Measurements from ENCODE around the gene SORD. TPM values are rescaled to one million over a fixed set of nuclear protein-coding genes. Genes with fewer than 3 reads are reported as not detected.

Gene SORD
- total and polyA plus RNA-seq, 9 of the 15 experiments (the other 6 are each of a cell fraction or from before 2014, with no cell fraction given) = 5.9 to 79.2 (median 29.6) TPM

- TF ChIP-seq E2F4 (CRISPR knock-in tag; IDR thresholded peaks at IDR 0.05; ENCODE audit: low read depth) (no peak), ZSCAN32 (CRISPR knock-in tag; IDR thresholded peaks at IDR 0.05) (no peak), RFX7 (CRISPR knock-in tag; IDR thresholded peaks at IDR 0.05) (no peak), SPI1 (IDR thresholded peaks at IDR 0.05; ENCODE audit: borderline replicate concordance, low read depth, low read length) (0 out of 2 replicates have a peak, but pooled peaks have one; percentile 16), CREBBP (IDR thresholded peaks at IDR 0.05; ENCODE audit: low read depth, low read length) (no peak), ZNF239 (CRISPR knock-in tag; IDR thresholded peaks at IDR 0.05) (no peak; the same call in 1 of the 2 replicates), SRF (CRISPR knock-in tag; IDR thresholded peaks at IDR 0.05) (peak in 1 of 2 experiments; percentile 21; a peak in 1 of 4 replicates), USF2 (CRISPR knock-in tag; IDR thresholded peaks at IDR 0.05) (no peak), ZNF224 (CRISPR knock-in tag; IDR thresholded peaks at IDR 0.05) (no peak), PURB (CRISPR knock-in tag; IDR thresholded peaks at IDR 0.05; ENCODE audit: low read depth) (no peak), GATA2 (CRISPR knock-in tag; IDR thresholded peaks at IDR 0.05) (peak; percentile 94), ZNF197 (CRISPR knock-in tag; IDR thresholded peaks at IDR 0.05; ENCODE audit: low read depth) (no peak), KHSRP (IDR thresholded peaks at IDR 0.05) (peak; percentile 68; the same call in 1 of the 2 replicates), CTCFL (IDR thresholded peaks at IDR 0.05; ENCODE audit: borderline replicate concordance, insufficient read depth, low read depth, low read length, poor library complexity, severe bottlenecking) (no peak), ZNF134 (CRISPR knock-in tag; conservative IDR thresholded peaks at IDR 0.05) (no peak), HMG20B (CRISPR knock-in tag; IDR thresholded peaks at IDR 0.05) (no peak), POLR3A (IDR thresholded peaks at IDR 0.05; ENCODE audit: borderline replicate concordance, extremely low read depth, insufficient read depth, insufficient read length) (no peak), ZKSCAN1 (IDR thresholded peaks at IDR 0.05; ENCODE audit: low read depth, low read length) (0 out of 2 replicates have a peak, but pooled peaks have one; percentile 2), TCF15 (CRISPR knock-in tag; IDR thresholded peaks at IDR 0.05) (no peak; the same call in 1 of the 2 replicates), RBM22 (IDR thresholded peaks at IDR 0.05; ENCODE audit: low read depth, low read length, poor library complexity, severe bottlenecking) (no peak), NR2F6 (CRISPR knock-in tag; IDR thresholded peaks at IDR 0.05) (no peak), SIN3B (IDR thresholded peaks at IDR 0.05; ENCODE audit: low read depth) (no peak), ARHGAP35 (IDR thresholded peaks at IDR 0.05; ENCODE audit: partially characterized antibody) (no peak), CEBPB (tag; IDR thresholded peaks at IDR 0.05) (peak; percentile 94), ZNF324 (CRISPR knock-in tag; IDR thresholded peaks at IDR 0.05) (no peak)
Measured at GRCh38 chr15:45048794-45049631, 26.0 kb downstream of the SORD start (continued).

Data from K562 (cell line).